Heart left ventricle (tissue), 13 donors: Measurements from ENCODE around the gene C12orf56.

ENCODE experiments used
- POLR2A ChIP-seq, 2 donors: fragments of 450-650 bp; IDR thresholded peaks; one replicate each; pipeline ENCODE4 v1.6.1; 2017; ENCODE audit warnings: antibody characterized with exemption in 2 of 2, mild to moderate bottlenecking in 2 of 2, moderate library complexity in 2 of 2
- TF ChIP-seq, protein P1 (sequence below), 12 donors: fragments of 200-600 bp; sonication (generic) in 4 of 12; IDR thresholded peaks; one replicate each; pipeline versions ENCODE4 v1.5.0 to v1.8.0; 2018 to 2022; ENCODE audit warnings: antibody characterized with exemption in 12 of 12, mild to moderate bottlenecking in 5 of 12
- donor health status: ischemic (EF 13 %, LVEDD 7.1; RV severe dilation, severe dysfunction).
- donor health status: DM: no; HTN: yes; CAD: no.
- donor health status: DM: no; HTN: no; CAD: no.
- donor health status: ischemic (EF 25% LVEDD 6.9; RV normal size, moderate dysfunction).
- donor health status: ischemic (EF 25% LVEDD 5.7; RV mildly dilated, moderate dysfunction).
- donor health status: ischemic (EF 35%, LVEDD 5.7; RV mildly dilated, moderate dysfunction).
- donor health status: nonischemic (EF 11% LVEDD 7.7; RV severe dilation, severe dysfunction).
- donor health status: DM: yes; HTN: yes; CAD: no.
- donor health status: PGD.
- donor health status: ischemic (EF 29% LVEDD 5.4; RV normal size, mild dysfunction).
- donor health status: nonischemic (EF 23%, LVEDD 6.1; RV moderate dilation, normal function).

- TF ChIP-seq, protein P1, sequence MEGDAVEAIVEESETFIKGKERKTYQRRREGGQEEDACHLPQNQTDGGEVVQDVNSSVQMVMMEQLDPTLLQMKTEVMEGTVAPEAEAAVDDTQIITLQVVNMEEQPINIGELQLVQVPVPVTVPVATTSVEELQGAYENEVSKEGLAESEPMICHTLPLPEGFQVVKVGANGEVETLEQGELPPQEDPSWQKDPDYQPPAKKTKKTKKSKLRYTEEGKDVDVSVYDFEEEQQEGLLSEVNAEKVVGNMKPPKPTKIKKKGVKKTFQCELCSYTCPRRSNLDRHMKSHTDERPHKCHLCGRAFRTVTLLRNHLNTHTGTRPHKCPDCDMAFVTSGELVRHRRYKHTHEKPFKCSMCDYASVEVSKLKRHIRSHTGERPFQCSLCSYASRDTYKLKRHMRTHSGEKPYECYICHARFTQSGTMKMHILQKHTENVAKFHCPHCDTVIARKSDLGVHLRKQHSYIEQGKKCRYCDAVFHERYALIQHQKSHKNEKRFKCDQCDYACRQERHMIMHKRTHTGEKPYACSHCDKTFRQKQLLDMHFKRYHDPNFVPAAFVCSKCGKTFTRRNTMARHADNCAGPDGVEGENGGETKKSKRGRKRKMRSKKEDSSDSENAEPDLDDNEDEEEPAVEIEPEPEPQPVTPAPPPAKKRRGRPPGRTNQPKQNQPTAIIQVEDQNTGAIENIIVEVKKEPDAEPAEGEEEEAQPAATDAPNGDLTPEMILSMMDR (IDR thresholded peaks at IDR 0.05) = peak in 2 of 12 donors; percentile 11 to 20
- no peak for TF ChIP-seq POLR2A (IDR thresholded peaks at IDR 0.05)
Observed at GRCh38 chr12:64318605-64319004, 72.0 kb downstream of the C12orf56 start.
